Motor neuron (in vitro differentiated cells): Measurements from ENCODE around the gene MBP. TPM values are rescaled to one million over a fixed set of nuclear protein-coding genes. Genes with fewer than 3 reads are reported as not detected.
"Not testable (repeated sequence)": the region's sequence is repeated elsewhere in the genome, so short reads cannot be mapped to it uniquely, and the experiment has no call there.

Experiments
- ATAC-seq, 8 experiments: fragments of 200-7000 bp; cut with Tn5 transposase; replicated peaks in 6 of 8; 2 replicates each; pipeline ENCODE4 v1.8.0; 2021; ENCODE audit warnings: mild to moderate bottlenecking in 8 of 8, moderate library complexity in 8 of 8
- H3K27ac ChIP-seq, 2 donors: fragments of 250-450 bp; sonication (Bioruptor Pico); 2 replicates each; pipeline ENCODE4 v1.9.0; 2021; ENCODE audit warnings: antibody characterized with exemption in 2 of 2, mild to moderate bottlenecking in 2 of 2, moderate library complexity in 1 of 2
- H3K4me1 ChIP-seq, 2 donors: fragments of 250-450 bp; sonication (Bioruptor Pico); replicated peaks in 1 of 2; 2 replicates each; pipeline ENCODE4 v1.6.1; 2021; ENCODE audit warnings: antibody characterized with exemption in 2 of 2, mild to moderate bottlenecking in 2 of 2, moderate library complexity in 1 of 2
- H3K4me3 ChIP-seq, 5 donors: fragments of 250-450 bp; sonication (Bioruptor Pico); 2 replicates each; pipeline ENCODE4 v1.9.0; 2021; ENCODE audit warnings: antibody characterized with exemption in 5 of 5, mild to moderate bottlenecking in 5 of 5, moderate library complexity in 4 of 5
- WGBS, 10 experiments: fragments of 450-650 bp; shearing (Covaris generic); methylation state at CpG; one replicate each; pipeline ENCODE4 v1.0.0; 2022; 5-methylcytosine and 5-hydroxymethylcytosine counted together
- in situ Hi-C, 9 experiments: fragments of 400-800 bp; cut with MboI; loops; one replicate each; pipeline ENCODE4 v1.15.0; 2021; ENCODE audit warnings: low sequenced_read_pairs in 9 of 9, low pct_unique_long_range_greater_than_20kb in 2 of 9; ENCODE audit not compliant: unreplicated experiment in 9 of 9
- total RNA-seq, 8 experiments: library from RNA; unstranded; fragments of 300-600 nt; gene quantifications; 2 replicates each; pipeline versions ENCODE4 v1.2.3 to v1.2.4, GENCODE V29; 2022

MBP gene
- total RNA-seq, 8 experiments from 2014 or later: 1.6 to 52.1 (median 4.0) TPM

DNA sequence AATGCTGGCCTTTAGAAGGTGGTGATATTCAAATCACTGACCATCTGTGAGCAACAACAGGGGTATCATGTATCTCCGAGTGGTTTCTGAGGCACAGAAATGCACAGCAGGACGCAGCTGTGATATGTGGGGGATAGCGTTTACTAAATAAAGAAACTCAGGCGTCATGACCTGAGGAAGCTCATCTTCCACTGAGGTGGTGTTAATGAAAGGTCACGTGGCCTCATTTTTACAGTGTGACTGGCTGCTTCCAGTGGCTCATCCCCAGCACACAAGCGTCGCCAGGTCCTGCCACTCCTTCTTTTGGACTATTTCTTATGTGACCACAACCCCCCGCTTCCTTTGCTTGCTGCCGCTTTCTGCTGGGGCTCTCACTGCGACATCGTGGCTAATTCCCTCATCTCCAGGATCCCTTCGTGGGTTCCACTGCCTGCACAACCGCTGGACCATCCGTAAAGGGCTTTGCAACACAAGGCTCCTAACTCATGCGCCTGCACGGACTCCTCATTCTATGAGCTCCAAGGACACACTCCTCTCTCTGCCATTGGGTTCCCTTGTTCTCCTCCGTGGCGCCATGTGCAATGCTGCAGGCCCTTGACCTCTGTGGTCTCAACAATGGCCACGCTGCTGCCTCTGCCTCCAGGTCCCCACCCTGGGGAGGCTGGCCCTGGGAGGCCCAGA lies 109.3 kb downstream of the MBP start:
- Histone ChIP-seq H3K4me1 (no peaks in the 10 kb centered on the region), H3K4me3 (no peak overlapping the region), H3K27ac (no peak overlapping the region)
- peak in 4 of 8 experiments; percentile 16 to 72 (median 40) for ATAC-seq
- in situ Hi-C loops: loop anchor here in 1 of 9 experiments (25.0 kb wide), 1 partner anchor 189 kb away; no protein-coding TSS in a partner anchor
- WGBS, 10 experiments: 36 to 100% (median 80%) methylated on average over 2 to 17 of the region's 19 CpGs; no CpG with 5 or more reads in 3 of the 10 experiments

- Histone ChIP-seq H3K27ac (no peak overlapping the region), H3K4me1 (peaks cover 0 to under 1% of the 10 kb centered on the region in 2 donors), H3K4me3 (no peak overlapping the region)
- WGBS, 10 experiments: 35 to 96% (median 78%) methylated on average over 3 to 5 of the region's 5 CpGs
- in situ Hi-C loops: loop anchor here in 1 of 9 experiments (25.0 kb wide), 1 partner anchor 190 kb away; no protein-coding TSS in a partner anchor
- ATAC-seq: peak in 1 of 8 experiments; percentile 22
These were observed 110.0 kb downstream of the MBP start for GRCh38 chr18:77022556-77022955.

GRCh38 chr18:77022116-77022515 lies 110.5 kb downstream of the MBP start:
- H3K4me1 ChIP-seq: peaks cover 0 to 5% of the 10 kb centered on the region in 2 donors
- no peak overlapping the region for H3K4me3 ChIP-seq
- 14 to 100% (median 92%) methylated on average over 1 to 10 of the region's 12 CpGs for WGBS, 10 experiments
- H3K27ac ChIP-seq: no peak overlapping the region
- ATAC-seq: no peak
- in situ Hi-C loops: loop anchor here in 1 of 9 experiments (25.0 kb wide), 1 partner anchor 190 kb away; no protein-coding TSS in a partner anchor

- not testable (repeated sequence) for H3K4me1 ChIP-seq, H3K4me3 ChIP-seq, ATAC-seq, H3K27ac ChIP-seq
- 50 to 100% (median 82%) methylated on average over 1 to 5 of the region's 14 CpGs; no CpG with 5 or more reads in 2 of the 10 experiments for WGBS, 10 experiments
- in situ Hi-C loops: loop anchor here in 1 of 9 experiments (25.0 kb wide), 1 partner anchor 191 kb away; no protein-coding TSS in a partner anchor
These were observed 111.1 kb downstream of the MBP start for GRCh38 chr18:77021478-77021877.

DNA sequence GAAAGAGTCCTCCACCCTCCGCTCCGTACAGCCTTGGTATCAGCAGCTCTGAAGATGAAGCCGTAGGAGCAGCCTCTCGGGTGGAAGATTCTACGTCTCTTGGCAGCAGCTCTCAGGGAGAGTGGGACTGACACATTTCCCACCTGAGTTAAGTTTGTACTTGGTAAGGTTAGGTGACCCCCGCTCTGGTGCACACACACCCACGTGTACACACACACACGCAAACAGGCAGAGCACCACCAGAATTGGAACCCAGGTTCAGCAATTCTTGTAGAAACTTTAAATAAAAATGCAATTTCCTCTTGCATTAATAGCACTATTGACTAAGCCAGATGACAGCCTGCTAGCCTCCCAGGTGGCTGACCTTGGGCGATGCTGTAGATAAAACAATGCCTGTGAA lies 111.5 kb downstream of the MBP start:
- H3K4me1 ChIP-seq: peaks cover 0 to 5% of the 10 kb centered on the region in 2 donors
- WGBS, 10 experiments: 70 to 100% (median 92%) methylated on average over 2 to 9 of the region's 9 CpGs; no CpG with 5 or more reads in 2 of the 10 experiments
- H3K4me3 ChIP-seq: no peak overlapping the region
- no peak for ATAC-seq
- in situ Hi-C loops: loop anchor here in 1 of 9 experiments (25.0 kb wide), 1 partner anchor 191 kb away; no protein-coding TSS in a partner anchor
- no peak overlapping the region for H3K27ac ChIP-seq

DNA sequence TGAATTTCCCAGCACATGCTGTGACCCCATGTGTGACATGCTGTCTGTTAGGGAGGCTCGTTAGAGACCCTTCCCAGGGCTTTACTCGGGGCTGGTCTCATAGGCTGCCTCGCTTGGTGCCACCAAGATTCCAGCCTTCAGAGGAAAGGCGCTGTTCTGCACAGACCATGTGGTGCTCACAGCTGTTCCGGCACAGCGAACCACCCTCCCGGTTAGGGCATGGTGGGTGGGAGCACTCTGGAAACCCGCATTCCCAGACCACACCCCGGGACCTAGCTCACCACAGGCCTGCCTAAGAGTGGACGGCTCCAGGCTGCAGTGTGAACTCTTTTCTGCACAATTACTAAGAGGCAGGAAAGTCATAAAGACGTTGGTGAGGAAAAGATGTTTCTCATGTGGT lies 112.0 kb downstream of the MBP start:
- 0 to 92% (median 71%) methylated on average over 1 to 3 of the region's 11 CpGs; no CpG with 5 or more reads in 1 of the 10 experiments for WGBS, 10 experiments

DNA sequence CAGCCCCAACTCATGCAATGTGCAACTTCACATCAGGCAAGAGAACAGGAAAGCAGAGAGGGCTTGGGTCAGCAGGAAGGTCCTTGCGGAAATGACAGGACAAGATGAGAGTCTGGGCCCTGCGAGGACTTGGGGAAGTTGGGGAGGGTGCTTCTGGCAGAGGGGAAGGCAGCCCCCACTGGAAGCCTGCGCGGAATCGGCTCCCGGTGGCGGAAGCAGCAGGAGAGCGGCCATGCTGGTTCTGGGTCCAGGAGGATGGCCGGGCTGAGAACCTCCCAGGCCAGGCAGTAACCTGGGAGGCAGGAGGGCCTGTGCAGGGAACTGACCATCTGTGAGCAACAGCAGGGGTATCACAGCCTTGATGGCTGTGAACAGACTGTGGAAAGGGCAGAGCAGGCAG lies 112.9 kb downstream of the MBP start:
- peaks cover 0 to 5% of the 10 kb centered on the region in 2 donors for H3K4me1 ChIP-seq
- H3K4me3 ChIP-seq: no peak overlapping the region
- no peak for ATAC-seq
- WGBS, 10 experiments: 62 to 100% (median 86%) methylated on average over 1 to 8 of the region's 9 CpGs; no CpG with 5 or more reads in 5 of the 10 experiments
- H3K27ac ChIP-seq: no peak overlapping the region
- in situ Hi-C loops: loop anchor here in 1 of 9 experiments (25.0 kb wide), 1 partner anchor 193 kb away; no protein-coding TSS in a partner anchor

More for the DNA sequence above, 112.0 kb downstream of the MBP start:
- ATAC-seq: peak in 3 of 8 experiments; percentile 49 to 94 (median 60)
- Histone ChIP-seq H3K27ac (no peak overlapping the region), H3K4me1 (peaks cover 0 to 5% of the 10 kb centered on the region in 2 donors), H3K4me3 (no peak overlapping the region)
- in situ Hi-C loops: loop anchor here in 1 of 9 experiments (25.0 kb wide), 1 partner anchor 192 kb away; no protein-coding TSS in a partner anchor

- in situ Hi-C loops: loop anchor here in 1 of 9 experiments (25.0 kb wide), 1 partner anchor 194 kb away; no protein-coding TSS in a partner anchor
- not testable (repeated sequence) for ATAC-seq, H3K27ac ChIP-seq, H3K4me3 ChIP-seq
- H3K4me1 ChIP-seq: peaks cover 0 to 11% of the 10 kb centered on the region in 2 donors
These were observed 113.9 kb downstream of the MBP start for GRCh38 chr18:77018650-77019049.

GRCh38 chr18:77017355-77017754 lies 115.2 kb downstream of the MBP start:
- WGBS, 10 experiments: 3 to 67% (median 49%) methylated on average over 1 to 6 of the region's 6 CpGs; no CpG with 5 or more reads in 5 of the 10 experiments
- Histone ChIP-seq H3K4me3 (no peak overlapping the region), H3K4me1 (peaks cover 13 to 22% of the 10 kb centered on the region in 2 donors), H3K27ac (no peak overlapping the region)
- in situ Hi-C loops: loop anchor here in 1 of 9 experiments (25.0 kb wide), 1 partner anchor 195 kb away; no protein-coding TSS in a partner anchor
- no peak for ATAC-seq

GRCh38 chr18:77016936-77017335 lies 115.6 kb downstream of the MBP start:
- peaks cover 17 to 25% of the 10 kb centered on the region in 2 donors for H3K4me1 ChIP-seq
- H3K27ac ChIP-seq: no peak overlapping the region
- in situ Hi-C loops: loop anchor here in 1 of 9 experiments (25.0 kb wide), 1 partner anchor 195 kb away; no protein-coding TSS in a partner anchor
- WGBS, 10 experiments: 51 to 94% (median 77%) methylated on average over 2 to 10 of the region's 16 CpGs; no CpG with 5 or more reads in 6 of the 10 experiments
- peak in 4 of 8 experiments; percentile 36 to 68 (median 62) for ATAC-seq
- H3K4me3 ChIP-seq: no peak overlapping the region

DNA sequence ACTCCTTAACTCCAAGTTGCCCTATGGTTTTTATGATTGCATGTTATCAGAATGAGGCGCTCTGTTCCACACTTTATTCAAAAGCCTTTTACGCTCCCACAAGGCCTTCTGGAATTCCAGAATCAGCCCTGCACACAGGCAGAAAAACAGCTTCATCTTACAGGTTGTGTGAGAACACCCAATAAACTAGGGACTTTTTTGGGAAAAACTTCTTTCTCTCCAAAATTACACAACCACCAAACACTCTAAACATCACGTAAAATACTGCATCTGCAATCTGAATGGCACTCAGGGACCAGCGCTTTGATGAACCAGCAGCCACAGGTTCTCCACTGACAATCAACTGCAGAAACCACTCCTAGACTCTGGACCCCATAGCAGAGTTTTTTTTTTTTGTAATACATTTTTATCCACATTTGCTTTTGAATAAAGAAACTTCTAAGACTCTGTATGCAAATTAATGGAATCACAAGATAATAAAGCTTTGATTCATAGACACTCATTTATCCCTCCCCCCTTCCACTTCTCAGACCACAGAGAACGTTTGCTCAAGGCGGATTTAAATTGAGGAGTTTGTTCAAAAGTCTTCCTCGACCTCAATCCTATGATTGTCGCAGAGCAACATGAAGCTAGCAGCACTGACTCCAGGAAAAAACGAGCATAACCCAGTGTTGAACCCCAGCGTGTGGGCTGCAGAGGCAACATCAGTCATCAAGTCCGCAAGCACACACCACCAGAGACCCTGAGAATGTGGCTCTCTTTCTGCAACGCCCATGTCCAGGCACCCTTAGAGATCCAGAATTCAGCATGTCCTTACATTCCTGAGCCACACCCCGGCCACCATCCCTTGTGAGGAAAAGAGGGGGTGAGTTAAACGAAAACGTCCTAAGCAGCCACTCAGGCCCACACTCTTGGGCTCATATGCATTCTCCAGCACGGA lies 116.5 kb downstream of the MBP start:
- WGBS, 10 experiments: 50 to 94% (median 86%) methylated on average over 2 to 14 of the region's 16 CpGs; no CpG with 5 or more reads in 1 of the 10 experiments
- no peak overlapping the region for H3K27ac ChIP-seq
- peaks cover 21 to 29% of the 10 kb centered on the region in 2 donors for H3K4me1 ChIP-seq
- ATAC-seq: no peak
- in situ Hi-C loops: loop anchor here in 1 of 9 experiments (25.0 kb wide), 1 partner anchor 196 kb away; no protein-coding TSS in a partner anchor
- no peak overlapping the region for H3K4me3 ChIP-seq

- in situ Hi-C loops: loop anchor here in 1 of 9 experiments (25.0 kb wide), 1 partner anchor 197 kb away; no protein-coding TSS in a partner anchor
- H3K4me3 ChIP-seq: no peak overlapping the region
- peak in 2 of 8 experiments; percentile 16 to 28 for ATAC-seq
- peaks cover 21 to 30% of the 10 kb centered on the region in 2 donors for H3K4me1 ChIP-seq
- 43 to 100% (median 85%) methylated on average over 1 to 4 of the region's 4 CpGs for WGBS, 10 experiments
- H3K27ac ChIP-seq: no peak overlapping the region
These were observed 117.4 kb downstream of the MBP start for GRCh38 chr18:77015169-77015568.
